NCI-H2196 treated with DMSO at 0.1 percent for 48 hours (cell line): Measurements from ENCODE around the gene RPP38.

ENCODE experiments used
- DNase-seq: peaks from one replicate; lab custom pipeline; 2025; ENCODE audit not compliant: unreplicated experiment; lab: John Stamatoyannopoulos, UW

The RPP38 gene

DNA sequence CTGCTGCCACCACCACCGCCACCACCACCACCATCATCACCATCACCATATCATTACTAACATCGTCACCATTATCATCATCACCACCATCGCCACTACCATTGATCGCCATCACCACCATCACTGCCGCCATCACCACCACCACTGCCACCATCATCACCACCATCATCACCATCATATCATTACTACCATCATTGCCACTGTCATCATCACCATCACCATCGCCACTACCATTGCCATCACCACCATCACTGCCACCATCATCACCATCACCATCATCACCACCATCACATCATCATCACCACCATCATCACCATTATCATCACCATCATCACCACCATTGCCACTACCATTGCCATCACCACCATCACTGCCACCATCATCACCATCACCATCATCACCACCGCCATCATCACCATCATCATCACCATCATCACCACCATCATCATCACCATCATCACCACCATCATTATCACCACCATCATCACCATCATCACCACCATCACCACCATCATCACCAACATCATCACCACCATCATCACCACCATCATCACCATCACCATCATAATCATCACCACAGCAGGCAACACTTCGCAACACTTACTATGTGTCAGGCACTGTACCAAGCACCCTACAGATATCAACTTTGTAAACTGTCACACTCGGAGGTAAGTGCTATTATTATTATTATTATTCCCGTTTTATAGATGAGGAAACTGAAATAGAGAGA lies 52.1 kb downstream of the RPP38 start:
- DNase-seq = no peak

DNA sequence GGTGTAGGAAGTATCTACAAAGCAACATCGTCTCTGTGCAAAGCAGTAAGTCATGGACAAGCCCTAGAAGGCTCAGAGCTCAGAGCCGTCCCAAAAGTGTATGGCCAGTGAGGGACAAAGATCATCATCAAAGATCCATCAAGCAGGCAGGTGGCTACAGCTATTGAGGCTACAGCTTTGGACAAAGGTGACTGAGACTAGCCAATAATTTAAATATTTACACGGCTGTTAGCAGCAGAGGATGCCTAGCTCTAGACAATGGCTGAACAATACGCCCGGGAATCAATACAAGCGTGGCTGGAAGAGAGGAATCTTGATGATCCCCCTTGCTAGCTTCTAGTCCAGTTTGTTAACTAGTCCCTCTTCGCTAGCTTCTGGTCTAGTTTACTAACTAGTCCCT lies 53.4 kb downstream of the RPP38 start:
- DNase-seq = no peak

DNA sequence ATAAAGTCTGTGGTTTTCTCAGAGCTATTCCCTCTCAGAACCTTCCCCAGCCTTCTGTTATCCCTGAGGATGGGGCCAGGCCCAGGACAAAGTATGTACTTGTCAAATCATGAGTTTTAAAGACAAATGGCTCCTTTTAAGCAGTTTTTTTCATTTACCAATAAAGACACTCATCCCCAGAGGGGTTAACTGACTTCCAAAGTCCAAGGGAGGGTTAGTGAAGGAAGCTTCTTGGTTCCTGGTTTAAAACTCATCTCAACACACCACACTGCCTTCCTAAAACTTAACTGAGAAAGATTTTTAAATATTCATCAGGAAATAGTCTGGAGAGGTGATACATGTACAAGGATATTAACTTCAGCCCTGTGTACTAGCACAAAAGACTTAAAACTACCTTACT lies 55.4 kb downstream of the RPP38 start:
- no peak for DNase-seq
